Choroid plexus epithelial cell (primary cell): Measurements from ENCODE around the gene CEP68.

ENCODE experiments used
- DNase-seq: peaks from one replicate; pipeline ENCODE4 v3.0.0-alpha.2; 2010; ENCODE audit warnings: low read depth
- H3K4me3 ChIP-seq: 2 replicates; pipeline ENCODE4 v1.5.1; 2011; ENCODE audit warnings: low read depth, mild to moderate bottlenecking, control low read depth, low read length, moderate library complexity
- CTCF ChIP-seq: conservative IDR thresholded peaks from 2 replicates; pipeline ENCODE4 v1.5.1; 2011; ENCODE audit warnings: low read depth, mild to moderate bottlenecking, control low read depth, inconsistent platforms, low read length, moderate library complexity

The CEP68 gene

GRCh38 chr2:65059071-65059470 lies 2.9 kb downstream of the CEP68 start:
- no peak overlapping the region for H3K4me3 ChIP-seq
- DNase-seq = no peak
- TF ChIP-seq CTCF = no peak

GRCh38 chr2:65061146-65061909 lies 5.1 kb downstream of the CEP68 start:
- no peak for TF ChIP-seq CTCF

GRCh38 chr2:65061910-65062339 lies 5.7 kb downstream of the CEP68 start:
- TF ChIP-seq CTCF = no peak
- H3K4me3 ChIP-seq = no peak overlapping the region
- DNase-seq = no peak

More at GRCh38 chr2:65061146-65061909, 5.1 kb downstream of the CEP68 start:
- no peak for DNase-seq
- no peak overlapping the region for H3K4me3 ChIP-seq

GRCh38 chr2:65062843-65063825 lies 6.9 kb downstream of the CEP68 start:
- peak; percentile 55 for DNase-seq
- H3K4me3 ChIP-seq = no peak overlapping the region
- TF ChIP-seq CTCF = no peak

- peak overlapping the region; percentile 11 for H3K4me3 ChIP-seq
- peak; percentile 88 for DNase-seq
- peak; percentile 75 for TF ChIP-seq CTCF
These were observed 8.7 kb downstream of the CEP68 start for GRCh38 chr2:65064728-65065552.

- H3K4me3 ChIP-seq = no peak overlapping the region
- no peak for DNase-seq
- TF ChIP-seq CTCF = no peak
These were observed 11.8 kb downstream of the CEP68 start for GRCh38 chr2:65067806-65068553.
